ENCODE results near the gene ALX1.

GRCh38 chr12:85299053-85299452 lies 19.0 kb downstream of the ALX1 start:
- TF ChIP-seq CTCF (conservative IDR thresholded peaks at IDR 0.05) (no peak), EZH2 (IDR thresholded peaks at IDR 0.05; ENCODE audit: low read depth) (no peak)

All from PC-9 (cell line).